K562 (cell line): Measurements from ENCODE around the gene AP2M1. TPM values are rescaled to one million over a fixed set of nuclear protein-coding genes. Genes with fewer than 3 reads are reported as not detected.

Experiments used
- ATAC-seq: fragments of 200-7000 bp; cut with Tn5 transposase; 3 replicates; pipeline ENCODE4 v1.9.1; 2020; ENCODE audit warnings: moderate library complexity
- BruUV-seq: library from RNA; stranded (reverse); fragments of 400-500 nt; replicated peaks from 2 replicates; lab custom pipeline; 2021; lab: Mats Ljungman, UMichigan
- CTCF ChIA-PET: fragments of 300-600 bp; formaldehyde crosslinking; extraction: SDS; loops from one replicate; lab custom pipeline; 2021; ENCODE audit warnings: low intra/inter-chr PET ratio; lab: Yijun Ruan, JAX
- POLR2A ChIA-PET: fragments of 300-600, 350-650 bp; sonication (Branson Sonifier 250); formaldehyde crosslinking; extraction: SDS; loops from one replicate; lab custom pipeline; 2021; ENCODE audit warnings: antibody characterized with exemption, inconsistent platforms; lab: Yijun Ruan, JAX
- DNase-seq, 4 experiments: peaks; one replicate each; pipeline versions ENCODE4 v3.0.0 to v3.0.0-alpha.2; 2011 to 2018; ENCODE audit warnings: low spot score in 3 of 4, mixed read lengths in 3 of 4; ENCODE audit errors: extremely low read depth in 1 of 4
- FAIRE-seq: peaks from 2 replicates; lab custom pipeline; 2011; peaks lifted over from hg19 to GRCh38; lab: Jason Lieb, UNC
- H2AFZ ChIP-seq: 2 replicates; pipeline ENCODE4 v1.6.0; 2011; ENCODE audit warnings: low read depth, low read length, control low read depth, inconsistent platforms
- H3K27ac ChIP-seq: fragments of 200-600 bp; 3 replicates; pipeline ENCODE4 v1.8.0; 2011; ENCODE audit warnings: low read depth, mild to moderate bottlenecking, control low read depth, inconsistent platforms, low read length, moderate library complexity, mixed read lengths; ENCODE audit errors: extremely low read depth
- H3K27me3 ChIP-seq, 2 experiments: fragments of 300-600 bp in 1 of 2; 2 replicates in 1 of 2; 3 replicates in 1 of 2; pipeline versions ENCODE4 v1.6.0 to v1.8.0; 2011; ENCODE audit warnings: inconsistent platforms in 2 of 2, low read length in 2 of 2, mild to moderate bottlenecking in 1 of 2, mixed read lengths in 1 of 2, moderate library complexity in 1 of 2; ENCODE audit not compliant: control insufficient read depth in 2 of 2, insufficient read depth in 2 of 2
- H3K36me3 ChIP-seq: fragments of 300-600 bp; 3 replicates; pipeline ENCODE4 v1.8.0; 2011; ENCODE audit warnings: mild to moderate bottlenecking, low read length, inconsistent platforms; ENCODE audit not compliant: control insufficient read depth, insufficient read depth
- H3K4me1 ChIP-seq, 2 experiments: fragments of 200-600 bp in 1 of 2; replicated peaks in 1 of 2; 2 replicates in 1 of 2; 3 replicates in 1 of 2; pipeline versions ENCODE4 v1.5.1 to v1.8.0; 2011; ENCODE audit warnings: inconsistent platforms in 2 of 2, low read length in 2 of 2, mild to moderate bottlenecking in 1 of 2, mixed read lengths in 1 of 2, moderate library complexity in 1 of 2; ENCODE audit not compliant: control insufficient read depth in 2 of 2, insufficient read depth in 2 of 2
- H3K4me2 ChIP-seq: 2 replicates; pipeline ENCODE4 v1.6.1; 2011; ENCODE audit warnings: low read length, control low read depth, inconsistent platforms, mixed read lengths; ENCODE audit not compliant: insufficient read depth
- H3K4me3 ChIP-seq: fragments of 200-600 bp; sonication (generic), shearing (Covaris generic); 2 replicates; pipeline ENCODE4 v1.5.1; 2016; ENCODE audit warnings: control low read depth, inconsistent platforms
- H3K79me2 ChIP-seq: fragments of 200-600 bp; 3 replicates; pipeline ENCODE4 v1.8.0; 2011; ENCODE audit warnings: low read length, inconsistent platforms; ENCODE audit not compliant: control insufficient read depth, insufficient read depth
- H3K9ac ChIP-seq, 2 experiments: 2 replicates each; pipeline versions ENCODE4 v1.6.0 to v1.6.1; 2011; ENCODE audit warnings: low read depth in 2 of 2, low read length in 2 of 2, control low read depth in 1 of 2, inconsistent platforms in 1 of 2, mild to moderate bottlenecking in 1 of 2, mixed read lengths in 1 of 2; ENCODE audit not compliant: insufficient read depth in 1 of 2
- H3K9me1 ChIP-seq: one replicate; pipeline ENCODE4 v1.6.0; 2011; ENCODE audit warnings: inconsistent platforms, mild to moderate bottlenecking, low read length, moderate library complexity; ENCODE audit not compliant: control insufficient read depth, insufficient read depth
- H3K9me3 ChIP-seq: replicated peaks from 2 replicates; pipeline ENCODE4 v1.5.1; 2011; ENCODE audit warnings: low read depth, low read length, inconsistent platforms; ENCODE audit not compliant: control insufficient read depth, insufficient read depth
- H4K20me1 ChIP-seq: replicated peaks from 2 replicates; pipeline ENCODE4 v1.6.1; 2011; ENCODE audit warnings: low read length, inconsistent platforms, mixed read lengths; ENCODE audit not compliant: control insufficient read depth, insufficient read depth
- BRCA1 ChIP-seq, 2 experiments: fragments of 450-650 bp in 1 of 2; sonication (generic) in 1 of 2; formaldehyde crosslinking in 1 of 2; IDR thresholded peaks; 2 replicates each; pipeline versions ENCODE4 v1.5.0 to v1.6.1; 2017 to 2020; ENCODE audit warnings: mild to moderate bottlenecking in 1 of 2, missing genetic modification reagents in 1 of 2
- CC2D1A ChIP-seq: fragments of 450-650 bp; IDR thresholded peaks from 2 replicates; pipeline ENCODE4 v1.6.1; 2017; ENCODE audit warnings: mild to moderate bottlenecking
- CHD1 ChIP-seq: fragments of 200-600 bp; sonication (generic); IDR thresholded peaks from one replicate; pipeline ENCODE4 v1.6.1; 2012; ENCODE audit warnings: mild to moderate bottlenecking, moderate library complexity, low read length, inconsistent platforms
- CHD2 ChIP-seq: IDR thresholded peaks from 2 replicates; pipeline ENCODE4 v1.6.1; 2011; ENCODE audit warnings: low read depth, low read length
- ELF1 ChIP-seq: fragments of 200-800 bp; sonication (Bioruptor generic); IDR thresholded peaks from 2 replicates; pipeline ENCODE4 v1.6.1; 2016; ENCODE audit warnings: missing genetic modification characterization, missing compliant biosample characterization
- ERF ChIP-seq: fragments of 450-650 bp; formaldehyde crosslinking; IDR thresholded peaks from 2 replicates; pipeline ENCODE4 v1.4.0; 2020; ENCODE audit warnings: mild to moderate bottlenecking, mixed read lengths
- ILF3 ChIP-seq: fragments of 450-650 bp; IDR thresholded peaks from 2 replicates; pipeline ENCODE4 v1.6.1; 2018; ENCODE audit warnings: antibody characterized with exemption, mild to moderate bottlenecking, moderate library complexity, borderline replicate concordance
- KDM1A ChIP-seq, 2 experiments: fragments of 450-650 bp; IDR thresholded peaks; 2 replicates each; pipeline ENCODE4 v1.6.1; 2016; ENCODE audit warnings: mild to moderate bottlenecking in 2 of 2
- MECOM ChIP-seq: fragments of 250-450 bp; sonication (Bioruptor Pico); IDR thresholded peaks from 2 replicates; pipeline ENCODE4 v1.8.0; 2022; ENCODE audit warnings: inconsistent platforms
- MYBL2 ChIP-seq, 2 experiments: fragments of 450-650 bp in 1 of 2; sonication (generic) in 1 of 2; formaldehyde crosslinking in 1 of 2; IDR thresholded peaks; 2 replicates each; pipeline versions ENCODE4 v1.6.1 to v1.8.1; 2017 to 2022; ENCODE audit warnings: borderline replicate concordance in 1 of 2, inconsistent platforms in 1 of 2, low read depth in 1 of 2, mild to moderate bottlenecking in 1 of 2, missing genetic modification reagents in 1 of 2, moderate library complexity in 1 of 2
- PTRF ChIP-seq: fragments of 450-650 bp; IDR thresholded peaks from 2 replicates; pipeline ENCODE4 v1.6.1; 2016; ENCODE audit warnings: mild to moderate bottlenecking, missing genetic modification characterization, missing compliant biosample characterization
- SMC3 ChIP-seq: conservative IDR thresholded peaks from 2 replicates; pipeline ENCODE4 v1.6.1; 2011; ENCODE audit warnings: low read depth, low read length, improper control_type of control experiment; ENCODE audit not compliant: insufficient read depth
- ZBTB26 ChIP-seq: fragments of 450-650 bp; formaldehyde crosslinking; IDR thresholded peaks from 2 replicates; pipeline ENCODE4 v1.4.0; 2022; ENCODE audit warnings: missing genetic modification characterization
- ZBTB8A ChIP-seq: fragments of 450-650 bp; IDR thresholded peaks from 2 replicates; pipeline ENCODE4 v1.6.1; 2018; ENCODE audit warnings: mild to moderate bottlenecking, moderate library complexity; ENCODE audit not compliant: partially characterized antibody
- ZHX1 ChIP-seq: fragments of 150-350 bp; conservative IDR thresholded peaks from 2 replicates; pipeline ENCODE4 v1.6.1; 2014; ENCODE audit warnings: low read length
- ZNF354B ChIP-seq: fragments of 250-450 bp; sonication (Bioruptor Pico); IDR thresholded peaks from 2 replicates; pipeline ENCODE4 v1.4.0; 2020
- ZNF551 ChIP-seq: fragments of 250-450 bp; sonication (Bioruptor Pico); IDR thresholded peaks from 2 replicates; pipeline ENCODE4 v1.5.0; 2021; ENCODE audit warnings: mild to moderate bottlenecking, moderate library complexity
- WGBS: fragments of 100-300 bp; shearing (Covaris generic); methylation state at CpG from one replicate; pipeline ENCODE4 v1.1.6; 2016; ENCODE audit warnings: low coverage, mixed read lengths; ENCODE audit not compliant: insufficient coverage; ENCODE audit errors: missing lambda C conversion rate; 5-methylcytosine and 5-hydroxymethylcytosine counted together
- in situ Hi-C: fragments of 300-500 bp; cut with MboI; formaldehyde crosslinking; loops from 4 replicates; pipeline ENCODE4 v1.15.0; 2018; ENCODE audit warnings: inconsistent platforms, mixed read lengths
- intact Hi-C: fragments of 100-400 bp; cut with micrococcal nuclease; formaldehyde crosslinking; loops from 2 replicates; pipeline ENCODE4 v1.14.2; 2022
- polyA plus RNA-seq, 8 experiments: library from polyadenylated mRNA; depleted of rRNA in 4 of 8; stranded (reverse) in 5 of 8; unstranded in 3 of 8; fragments of >200 nt; fragmentation: Nextera tagmentation in 2 of 8; fragmentation: Illumina TruSeq in 1 of 8; extraction: Ambion mirVana in 2 of 8; extraction: Trizol in 1 of 8; gene quantifications; 2 replicates each; pipeline versions ENCODE4 v1.2.1 to v1.2.3, GENCODE V29; 2011 to 2014; ENCODE audit warnings: inconsistent platforms in 1 of 8, missing spikeins in 1 of 8
- total RNA-seq, 7 experiments: library from RNA; depleted of rRNA in 6 of 7; stranded (reverse); fragments of >200 nt in 6 of 7; fragmentation: Illumina TruSeq in 2 of 7; extraction: Trizol in 2 of 7; gene quantifications; 2 replicates each; pipeline versions ENCODE4 v1.2.1 to v1.2.3, GENCODE V29; 2011 to 2021; ENCODE audit warnings: low replicate concordance in 1 of 7
- TF ChIP-seq, protein P1 (sequence below): fragments of 450-650 bp; IDR thresholded peaks from 2 replicates; pipeline ENCODE4 v1.6.1; 2018; ENCODE audit warnings: mild to moderate bottlenecking, low read depth; ENCODE audit not compliant: partially characterized antibody

AP2M1 gene
- total and polyA plus RNA-seq, 9 of the 15 experiments (the other 6 are each of a cell fraction or from before 2014, with no cell fraction given) = 118 to 505 (median 296) TPM

GRCh38 chr3:184167786-184168185 is 6.9 kb upstream of the AP2M1 start:
- CTCF ChIA-PET = no interaction called here
- Histone ChIP-seq H3K27ac (no peak overlapping the region), H3K9me3 (no peaks in the 10 kb centered on the region), H3K27me3 (no peaks in the 10 kb centered on the region), H3K36me3 (peaks cover 97% of the 10 kb centered on the region; the same call in 2 of the 3 replicates), H3K9me1 (no peaks in the 10 kb centered on the region), H3K79me2 (no peaks in the 10 kb centered on the region), H3K4me1 (peaks cover 14 to 21% of the 10 kb centered on the region in 2 experiments; a peak in 4 of 5 replicates), H3K4me2 (no peak overlapping the region), H3K4me3 (no peak overlapping the region), H4K20me1 (no peaks in the 10 kb centered on the region), H3K9ac (no peak overlapping the region; a peak in 1 of 4 replicates), H2AFZ (no peak overlapping the region)
- intact Hi-C loops (no loop called here), in situ Hi-C loops (no loop called here)
- POLR2A ChIA-PET = interaction anchor here (1.0 to 1.4 kb wide), 2 partner anchors 8 to 10 kb away, joined by 3 to 4 read pairs; no protein-coding TSS in a partner anchor
- TF ChIP-seq SMC3 = no peak
- no peak for TF ChIP-seq MECOM
- TF ChIP-seq ELF1 (tag) = no peak
- TF ChIP-seq ZBTB26 (CRISPR knock-in tag) = no peak
- TF ChIP-seq ZBTB8A = no peak
- no peak for TF ChIP-seq CHD1
- no peak for TF ChIP-seq ZNF551
- no peak for TF ChIP-seq PTRF (tag)
- TF ChIP-seq MYBL2 (IDR thresholded peaks at IDR 0.05; ENCODE audit: low read depth) = no peak
- no peak for TF ChIP-seq MYBL2 (CRISPR knock-in tag; IDR thresholded peaks at IDR 0.05; ENCODE audit: borderline replicate concordance)
- TF ChIP-seq ZHX1 = no peak
- no peak for TF ChIP-seq ILF3
- TF ChIP-seq ERF = no peak
- no peak for TF ChIP-seq CC2D1A
- TF ChIP-seq BRCA1 (IDR thresholded peaks at IDR 0.05) = no peak
- no peak for TF ChIP-seq BRCA1 (CRISPR knock-in tag; IDR thresholded peaks at IDR 0.05)
- no peak for TF ChIP-seq CHD2
- no peak for TF ChIP-seq KDM1A (IDR thresholded peaks at IDR 0.05)
- TF ChIP-seq, protein P1, sequence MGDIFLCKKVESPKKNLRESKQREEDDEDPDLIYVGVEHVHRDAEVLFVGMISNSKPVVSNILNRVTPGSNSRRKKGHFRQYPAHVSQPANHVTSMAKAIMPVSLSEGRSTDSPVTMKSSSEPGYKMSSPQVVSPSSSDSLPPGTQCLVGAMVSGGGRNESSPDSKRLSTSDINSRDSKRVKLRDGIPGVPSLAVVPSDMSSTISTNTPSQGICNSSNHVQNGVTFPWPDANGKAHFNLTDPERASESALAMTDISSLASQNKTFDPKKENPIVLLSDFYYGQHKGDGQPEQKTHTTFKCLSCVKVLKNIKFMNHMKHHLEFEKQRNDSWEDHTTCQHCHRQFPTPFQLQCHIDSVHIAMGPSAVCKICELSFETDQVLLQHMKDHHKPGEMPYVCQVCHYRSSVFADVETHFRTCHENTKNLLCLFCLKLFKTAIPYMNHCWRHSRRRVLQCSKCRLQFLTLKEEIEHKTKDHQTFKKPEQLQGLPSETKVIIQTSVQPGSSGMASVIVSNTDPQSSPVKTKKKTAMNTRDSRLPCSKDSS = no peak
- TF ChIP-seq ZNF354B (CRISPR knock-in tag) = no peak
- no TSS peak for BruUV-seq
- ATAC-seq = no peak
- no peak for FAIRE-seq
- WGBS = 92% methylated on average over 8 of the region's 8 CpGs
- no peak for DNase-seq
